H1 (cell line): ENCODE measurements around the gene RXRA.

Source experiments
- CTCF ChIP-seq, 3 experiments: IDR thresholded peaks; 1 replicate in 2 of 3; 2 replicates in 1 of 3; pipeline versions ENCODE4 v1.5.1 to v1.6.1; 2011; ENCODE audit warnings: low read length in 3 of 3, mild to moderate bottlenecking in 3 of 3, inconsistent platforms in 2 of 3, low read depth in 1 of 3, moderate library complexity in 1 of 3; ENCODE audit not compliant: insufficient read depth in 1 of 3; ENCODE audit errors: control extremely low read depth in 1 of 3
- EZH2 ChIP-seq: fragments of 200-600 bp; sonication (generic); IDR thresholded peaks from 2 replicates; pipeline ENCODE4 v1.7.1; 2012; ENCODE audit warnings: low read depth, mild to moderate bottlenecking, moderate library complexity, low read length, inconsistent platforms; ENCODE audit not compliant: severe bottlenecking
- POLR2A ChIP-seq, 2 experiments: IDR thresholded peaks; 1 replicate in 1 of 2; 2 replicates in 1 of 2; pipeline ENCODE4 v1.6.1; 2011; ENCODE audit warnings: low read depth in 2 of 2, low read length in 2 of 2, mild to moderate bottlenecking in 2 of 2; ENCODE audit errors: control extremely low read depth in 1 of 2

GRCh38 chr9:134344800-134345310 is 18.6 kb downstream of the RXRA start:
- no peak for TF ChIP-seq EZH2
- no peak for TF ChIP-seq CTCF (IDR thresholded peaks at IDR 0.05; ENCODE audit: control extremely low read depth in 1 of 3, insufficient read depth in 1 of 3, low read depth in 1 of 3, low read length in 3 of 3)
- no peak for TF ChIP-seq POLR2A (IDR thresholded peaks at IDR 0.05; ENCODE audit: control extremely low read depth in 1 of 2, low read depth in 2 of 2, low read length in 2 of 2)
